K562 (cell line): ENCODE results near the gene NFATC2. TPM values are rescaled to one million over a fixed set of nuclear protein-coding genes. Genes with fewer than 3 reads are reported as not detected.

ENCODE experiments used
- ATAC-seq: fragments of 200-7000 bp; cut with Tn5 transposase; 3 replicates; pipeline ENCODE4 v1.9.1; 2020; ENCODE audit warnings: moderate library complexity
- BruUV-seq: library from RNA; stranded (reverse); fragments of 400-500 nt; replicated peaks from 2 replicates; lab custom pipeline; 2021; lab: Mats Ljungman, UMichigan
- CTCF ChIA-PET: fragments of 300-600 bp; formaldehyde crosslinking; extraction: SDS; loops from one replicate; lab custom pipeline; 2021; ENCODE audit warnings: low intra/inter-chr PET ratio; lab: Yijun Ruan, JAX
- POLR2A ChIA-PET: fragments of 300-600, 350-650 bp; sonication (Branson Sonifier 250); formaldehyde crosslinking; extraction: SDS; loops from one replicate; lab custom pipeline; 2021; ENCODE audit warnings: antibody characterized with exemption, inconsistent platforms; lab: Yijun Ruan, JAX
- DNase-seq, 4 experiments: peaks; one replicate each; pipeline versions ENCODE4 v3.0.0 to v3.0.0-alpha.2; 2011 to 2018; ENCODE audit warnings: low spot score in 3 of 4, mixed read lengths in 3 of 4; ENCODE audit errors: extremely low read depth in 1 of 4
- FAIRE-seq: peaks from 2 replicates; lab custom pipeline; 2011; peaks lifted over from hg19 to GRCh38; lab: Jason Lieb, UNC
- H2AFZ ChIP-seq: 2 replicates; pipeline ENCODE4 v1.6.0; 2011; ENCODE audit warnings: low read depth, low read length, control low read depth, inconsistent platforms
- H3K27ac ChIP-seq: fragments of 200-600 bp; 3 replicates; pipeline ENCODE4 v1.8.0; 2011; ENCODE audit warnings: low read depth, mild to moderate bottlenecking, control low read depth, inconsistent platforms, low read length, moderate library complexity, mixed read lengths; ENCODE audit errors: extremely low read depth
- H3K27me3 ChIP-seq, 2 experiments: fragments of 300-600 bp in 1 of 2; 2 replicates in 1 of 2; 3 replicates in 1 of 2; pipeline versions ENCODE4 v1.6.0 to v1.8.0; 2011; ENCODE audit warnings: inconsistent platforms in 2 of 2, low read length in 2 of 2, mild to moderate bottlenecking in 1 of 2, mixed read lengths in 1 of 2, moderate library complexity in 1 of 2; ENCODE audit not compliant: control insufficient read depth in 2 of 2, insufficient read depth in 2 of 2
- H3K36me3 ChIP-seq: fragments of 300-600 bp; 3 replicates; pipeline ENCODE4 v1.8.0; 2011; ENCODE audit warnings: mild to moderate bottlenecking, low read length, inconsistent platforms; ENCODE audit not compliant: control insufficient read depth, insufficient read depth
- H3K4me1 ChIP-seq, 2 experiments: fragments of 200-600 bp in 1 of 2; replicated peaks in 1 of 2; 2 replicates in 1 of 2; 3 replicates in 1 of 2; pipeline versions ENCODE4 v1.5.1 to v1.8.0; 2011; ENCODE audit warnings: inconsistent platforms in 2 of 2, low read length in 2 of 2, mild to moderate bottlenecking in 1 of 2, mixed read lengths in 1 of 2, moderate library complexity in 1 of 2; ENCODE audit not compliant: control insufficient read depth in 2 of 2, insufficient read depth in 2 of 2
- H3K4me2 ChIP-seq: 2 replicates; pipeline ENCODE4 v1.6.1; 2011; ENCODE audit warnings: low read length, control low read depth, inconsistent platforms, mixed read lengths; ENCODE audit not compliant: insufficient read depth
- H3K4me3 ChIP-seq: fragments of 200-600 bp; sonication (generic), shearing (Covaris generic); 2 replicates; pipeline ENCODE4 v1.5.1; 2016; ENCODE audit warnings: control low read depth, inconsistent platforms
- H3K79me2 ChIP-seq: fragments of 200-600 bp; 3 replicates; pipeline ENCODE4 v1.8.0; 2011; ENCODE audit warnings: low read length, inconsistent platforms; ENCODE audit not compliant: control insufficient read depth, insufficient read depth
- H3K9ac ChIP-seq, 2 experiments: 2 replicates each; pipeline versions ENCODE4 v1.6.0 to v1.6.1; 2011; ENCODE audit warnings: low read depth in 2 of 2, low read length in 2 of 2, control low read depth in 1 of 2, inconsistent platforms in 1 of 2, mild to moderate bottlenecking in 1 of 2, mixed read lengths in 1 of 2; ENCODE audit not compliant: insufficient read depth in 1 of 2
- H3K9me1 ChIP-seq: one replicate; pipeline ENCODE4 v1.6.0; 2011; ENCODE audit warnings: inconsistent platforms, mild to moderate bottlenecking, low read length, moderate library complexity; ENCODE audit not compliant: control insufficient read depth, insufficient read depth
- H3K9me3 ChIP-seq: replicated peaks from 2 replicates; pipeline ENCODE4 v1.5.1; 2011; ENCODE audit warnings: low read depth, low read length, inconsistent platforms; ENCODE audit not compliant: control insufficient read depth, insufficient read depth
- H4K20me1 ChIP-seq: replicated peaks from 2 replicates; pipeline ENCODE4 v1.6.1; 2011; ENCODE audit warnings: low read length, inconsistent platforms, mixed read lengths; ENCODE audit not compliant: control insufficient read depth, insufficient read depth
- BCOR ChIP-seq: fragments of 450-650 bp; IDR thresholded peaks from 2 replicates; pipeline ENCODE4 v1.6.1; 2016
- ILK ChIP-seq: fragments of 450-650 bp; IDR thresholded peaks from 2 replicates; pipeline ENCODE4 v1.6.1; 2016; ENCODE audit warnings: missing genetic modification characterization, low read depth, mild to moderate bottlenecking, missing compliant biosample characterization, moderate library complexity, borderline replicate concordance
- NCOA2 ChIP-seq, 2 experiments: fragments of 450-650 bp; IDR thresholded peaks; 2 replicates each; pipeline ENCODE4 v1.6.1; 2018; ENCODE audit warnings: mild to moderate bottlenecking in 2 of 2, moderate library complexity in 1 of 2; ENCODE audit not compliant: partially characterized antibody in 2 of 2
- RBM14 ChIP-seq: fragments of 200-400 bp; formaldehyde crosslinking; IDR thresholded peaks from 2 replicates; pipeline ENCODE4 v1.6.1; 2018; ENCODE audit warnings: low read depth, mild to moderate bottlenecking, low read length, moderate library complexity, borderline replicate concordance; ENCODE audit not compliant: insufficient read depth
- RBM25 ChIP-seq: fragments of 200-400 bp; formaldehyde crosslinking; IDR thresholded peaks from 2 replicates; pipeline ENCODE4 v1.6.1; 2018; ENCODE audit warnings: low read length, low read depth, moderate library complexity; ENCODE audit not compliant: severe bottlenecking
- TRIM28 ChIP-seq: fragments of 450-650 bp; IDR thresholded peaks from 2 replicates; pipeline ENCODE4 v1.6.1; 2017
- ZBED1 ChIP-seq: IDR thresholded peaks from 2 replicates; pipeline ENCODE4 v1.6.1; 2014
- WGBS: fragments of 100-300 bp; shearing (Covaris generic); methylation state at CpG from one replicate; pipeline ENCODE4 v1.1.6; 2016; ENCODE audit warnings: low coverage, mixed read lengths; ENCODE audit not compliant: insufficient coverage; ENCODE audit errors: missing lambda C conversion rate; 5-methylcytosine and 5-hydroxymethylcytosine counted together
- in situ Hi-C: fragments of 300-500 bp; cut with MboI; formaldehyde crosslinking; loops from 4 replicates; pipeline ENCODE4 v1.15.0; 2018; ENCODE audit warnings: inconsistent platforms, mixed read lengths
- intact Hi-C: fragments of 100-400 bp; cut with micrococcal nuclease; formaldehyde crosslinking; loops from 2 replicates; pipeline ENCODE4 v1.14.2; 2022
- polyA plus RNA-seq, 8 experiments: library from polyadenylated mRNA; depleted of rRNA in 4 of 8; stranded (reverse) in 5 of 8; unstranded in 3 of 8; fragments of >200 nt; fragmentation: Nextera tagmentation in 2 of 8; fragmentation: Illumina TruSeq in 1 of 8; extraction: Ambion mirVana in 2 of 8; extraction: Trizol in 1 of 8; gene quantifications; 2 replicates each; pipeline versions ENCODE4 v1.2.1 to v1.2.3, GENCODE V29; 2011 to 2014; ENCODE audit warnings: inconsistent platforms in 1 of 8, missing spikeins in 1 of 8
- total RNA-seq, 7 experiments: library from RNA; depleted of rRNA in 6 of 7; stranded (reverse); fragments of >200 nt in 6 of 7; fragmentation: Illumina TruSeq in 2 of 7; extraction: Trizol in 2 of 7; gene quantifications; 2 replicates each; pipeline versions ENCODE4 v1.2.1 to v1.2.3, GENCODE V29; 2011 to 2021; ENCODE audit warnings: low replicate concordance in 1 of 7
- TF ChIP-seq, protein P1 (sequence below): fragments of 250-450 bp; sonication (Bioruptor Pico); IDR thresholded peaks from 2 replicates; pipeline ENCODE4 v1.9.0; 2021; ENCODE audit warnings: mild to moderate bottlenecking, inconsistent platforms
- TF ChIP-seq, protein P2 (sequence below): fragments of 450-650 bp; formaldehyde crosslinking; IDR thresholded peaks from 2 replicates; pipeline ENCODE4 v1.4.0; 2022; ENCODE audit warnings: missing genetic modification characterization

Gene NFATC2
- total and polyA plus RNA-seq, 9 of the 15 experiments (the other 6 are each of a cell fraction or from before 2014, with no cell fraction given) = 1.9 to 11.2 (median 3.0) TPM

DNA sequence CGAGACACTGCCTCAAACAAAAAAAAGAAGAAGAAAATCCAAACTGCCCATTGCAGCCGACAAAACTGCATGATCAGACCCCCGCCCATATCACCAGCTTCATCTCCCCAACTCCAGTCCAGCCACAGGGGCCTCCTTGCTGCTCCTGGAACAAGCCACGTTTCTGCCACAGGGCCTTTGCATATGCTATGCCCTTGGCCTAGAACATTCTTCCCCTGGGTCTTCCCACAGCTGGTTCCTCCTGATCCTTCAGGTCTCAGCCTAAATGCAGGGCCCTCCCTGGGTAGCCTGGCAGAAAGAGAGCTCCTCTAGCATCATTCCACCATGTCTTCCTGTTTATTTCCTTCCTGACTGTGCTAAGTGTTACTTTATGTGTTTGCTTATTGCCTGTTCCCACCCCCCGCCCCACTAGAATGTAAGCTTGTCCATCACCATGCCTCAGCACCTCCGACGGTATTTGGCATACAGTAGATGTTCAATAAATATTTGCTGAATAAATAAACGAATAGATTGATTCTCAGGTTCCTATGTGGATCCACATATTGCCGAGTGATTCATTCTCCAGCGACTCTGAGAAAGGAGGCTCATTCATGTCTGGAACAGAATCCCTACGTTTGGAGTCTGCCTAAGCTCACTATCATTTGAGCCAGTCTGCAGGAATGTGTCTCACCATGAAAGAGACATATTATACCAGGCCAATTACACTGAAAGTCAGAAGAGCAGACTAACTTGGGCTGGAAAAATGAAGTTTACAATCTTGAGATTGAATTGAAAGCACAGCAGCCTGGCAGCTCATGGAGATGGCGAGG lies 56.1 kb downstream of the NFATC2 start:
- Histone ChIP-seq H3K9ac (no peak overlapping the region), H2AFZ (no peak overlapping the region), H3K27ac (no peak overlapping the region), H3K27me3 (no peaks in the 10 kb centered on the region), H3K4me3 (no peak overlapping the region), H4K20me1 (no peaks in the 10 kb centered on the region), H3K36me3 (peaks cover 28% of the 10 kb centered on the region; the same call in 2 of the 3 replicates), H3K9me1 (peaks cover 8% of the 10 kb centered on the region), H3K4me1 (peaks cover 7 to 8% of the 10 kb centered on the region in 2 experiments), H3K79me2 (peaks cover 10% of the 10 kb centered on the region), H3K4me2 (no peak overlapping the region), H3K9me3 (no peaks in the 10 kb centered on the region; the same call in 1 of the 2 replicates)
- BruUV-seq = no TSS peak
- DNase-seq = no peak
- TF ChIP-seq NCOA2 (IDR thresholded peaks at IDR 0.05; ENCODE audit: partially characterized antibody in 2 of 2) (no peak), TRIM28 (no peak), RBM14 (no peak), ZBED1 (no peak), BCOR (peak; percentile 25; the same call in 1 of the 2 replicates), ILK (tag) (no peak), RBM25 (peak; percentile 79)
- TF ChIP-seq, protein P1, sequence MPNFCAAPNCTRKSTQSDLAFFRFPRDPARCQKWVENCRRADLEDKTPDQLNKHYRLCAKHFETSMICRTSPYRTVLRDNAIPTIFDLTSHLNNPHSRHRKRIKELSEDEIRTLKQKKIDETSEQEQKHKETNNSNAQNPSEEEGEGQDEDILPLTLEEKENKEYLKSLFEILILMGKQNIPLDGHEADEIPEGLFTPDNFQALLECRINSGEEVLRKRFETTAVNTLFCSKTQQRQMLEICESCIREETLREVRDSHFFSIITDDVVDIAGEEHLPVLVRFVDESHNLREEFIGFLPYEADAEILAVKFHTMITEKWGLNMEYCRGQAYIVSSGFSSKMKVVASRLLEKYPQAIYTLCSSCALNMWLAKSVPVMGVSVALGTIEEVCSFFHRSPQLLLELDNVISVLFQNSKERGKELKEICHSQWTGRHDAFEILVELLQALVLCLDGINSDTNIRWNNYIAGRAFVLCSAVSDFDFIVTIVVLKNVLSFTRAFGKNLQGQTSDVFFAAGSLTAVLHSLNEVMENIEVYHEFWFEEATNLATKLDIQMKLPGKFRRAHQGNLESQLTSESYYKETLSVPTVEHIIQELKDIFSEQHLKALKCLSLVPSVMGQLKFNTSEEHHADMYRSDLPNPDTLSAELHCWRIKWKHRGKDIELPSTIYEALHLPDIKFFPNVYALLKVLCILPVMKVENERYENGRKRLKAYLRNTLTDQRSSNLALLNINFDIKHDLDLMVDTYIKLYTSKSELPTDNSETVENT (CRISPR knock-in tag) = no peak
- TF ChIP-seq, protein P2, sequence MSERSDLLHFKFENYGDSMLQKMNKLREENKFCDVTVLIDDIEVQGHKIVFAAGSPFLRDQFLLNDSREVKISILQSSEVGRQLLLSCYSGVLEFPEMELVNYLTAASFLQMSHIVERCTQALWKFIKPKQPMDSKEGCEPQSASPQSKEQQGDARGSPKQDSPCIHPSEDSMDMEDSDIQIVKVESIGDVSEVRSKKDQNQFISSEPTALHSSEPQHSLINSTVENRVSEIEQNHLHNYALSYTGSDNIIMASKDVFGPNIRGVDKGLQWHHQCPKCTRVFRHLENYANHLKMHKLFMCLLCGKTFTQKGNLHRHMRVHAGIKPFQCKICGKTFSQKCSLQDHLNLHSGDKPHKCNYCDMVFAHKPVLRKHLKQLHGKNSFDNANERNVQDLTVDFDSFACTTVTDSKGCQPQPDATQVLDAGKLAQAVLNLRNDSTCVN (CRISPR knock-in tag) = no peak
- in situ Hi-C loops = no loop called here
- 76% methylated on average over 10 of the region's 12 CpGs for WGBS
- FAIRE-seq = no peak
- intact Hi-C loops = no loop called here
- ChIA-PET CTCF (no interaction called here), POLR2A (interaction anchor here (0.6 to 1.5 kb wide), 2 partner anchors 9 to 29 kb away, joined by 3 to 5 read pairs; no protein-coding TSS in a partner anchor)
- ATAC-seq = no peak
